Measurements from ENCODE around the gene BCAP29.
"Not testable (repeated sequence)": the region's sequence is repeated elsewhere in the genome, so short reads cannot be mapped to it uniquely, and the experiment has no call there.

The BCAP29 gene

DNA sequence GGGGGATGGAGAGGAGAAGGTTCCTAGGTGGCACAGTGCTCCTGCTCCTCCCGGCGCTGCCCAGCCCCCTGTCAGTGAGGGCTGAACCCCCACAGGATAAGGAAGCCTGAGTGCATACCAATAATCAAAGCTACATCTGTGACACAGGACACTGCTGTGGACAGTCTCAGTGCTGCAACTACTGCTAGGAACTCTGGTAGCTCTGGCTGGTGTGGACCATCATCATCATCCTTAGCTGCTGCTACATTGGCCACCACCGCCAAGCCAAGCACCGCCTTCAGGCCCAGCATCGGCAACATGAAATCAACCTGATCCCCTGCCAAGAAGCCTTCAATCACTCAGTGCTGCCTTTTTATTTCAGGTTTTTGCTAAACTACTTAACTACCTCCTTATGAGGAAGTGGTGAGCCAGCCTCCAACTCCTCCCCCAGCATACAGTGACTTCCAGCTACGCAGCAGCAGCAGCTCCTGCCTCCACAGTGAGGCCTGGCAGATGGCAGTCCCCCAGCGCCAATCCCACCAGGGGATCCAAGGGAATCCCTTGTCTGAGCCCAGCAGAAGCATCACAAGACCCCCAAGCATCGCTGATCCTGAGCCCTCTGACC lies 48.5 kb downstream of the BCAP29 start:
- DNase-seq, result no peak

DNA sequence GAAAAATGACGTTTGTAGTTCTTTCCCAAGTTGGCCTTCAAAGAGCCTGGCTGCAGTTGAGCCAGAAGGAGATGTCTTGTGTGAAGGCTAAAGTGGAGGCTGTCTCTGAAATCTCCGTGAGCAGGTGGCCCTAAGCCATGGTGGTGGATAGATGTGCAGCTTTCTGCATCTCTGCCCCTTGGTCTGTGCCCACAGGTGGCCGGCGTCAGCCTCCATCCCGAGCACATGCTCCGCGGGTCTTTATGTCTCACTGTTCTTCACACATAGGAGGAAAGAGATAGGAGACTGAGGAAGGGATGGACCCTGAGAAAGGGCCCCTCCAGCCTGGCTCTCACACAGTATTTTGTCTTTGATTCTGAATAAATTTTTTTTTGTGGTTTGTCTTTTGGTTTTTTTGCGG lies 50.3 kb downstream of the BCAP29 start:
- DNase-seq, result no peak

DNA sequence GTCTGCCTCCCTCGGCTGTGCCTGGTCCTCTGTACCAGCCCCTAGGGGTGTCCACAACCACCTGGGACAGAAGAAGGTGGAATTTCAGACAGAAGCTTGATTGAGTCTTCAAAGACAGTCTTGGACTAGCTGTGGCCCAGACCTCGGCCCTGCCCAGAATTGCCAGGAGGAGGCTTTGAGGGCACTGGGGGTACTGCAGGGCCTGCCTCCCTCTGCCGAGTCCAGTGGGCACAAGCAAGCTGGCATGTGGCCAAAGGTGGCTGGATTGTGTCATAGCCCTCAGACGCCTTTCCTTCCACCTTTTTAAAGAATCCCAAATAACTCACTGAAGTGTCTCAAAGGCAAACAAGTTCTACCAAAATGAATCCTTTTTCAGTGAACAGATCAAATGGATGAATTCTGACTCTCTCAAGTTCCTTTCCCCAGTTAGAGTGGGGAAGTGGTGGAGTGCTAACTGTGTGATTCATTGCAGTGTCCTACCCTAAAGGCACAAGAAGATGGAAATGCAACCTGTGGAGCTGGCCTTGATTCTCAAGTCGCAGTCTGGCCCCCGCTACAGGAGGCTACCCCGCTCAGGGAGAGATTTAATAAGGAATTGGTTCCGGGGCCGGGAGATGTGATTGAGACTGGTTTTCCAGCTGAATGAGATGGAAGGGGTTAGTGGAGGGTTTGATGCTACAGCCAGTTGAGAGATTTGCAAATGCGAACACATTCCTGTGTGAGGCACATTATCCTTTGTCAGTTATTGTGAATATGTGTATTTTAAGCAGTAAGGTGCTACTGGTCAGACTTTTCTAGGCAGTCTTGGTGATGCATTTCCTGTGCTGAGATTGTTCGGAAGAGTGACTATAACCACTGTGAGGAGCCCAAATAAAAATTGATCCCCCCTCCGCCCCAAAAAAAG lies 51.8 kb downstream of the BCAP29 start:
- no peak for DNase-seq

DNA sequence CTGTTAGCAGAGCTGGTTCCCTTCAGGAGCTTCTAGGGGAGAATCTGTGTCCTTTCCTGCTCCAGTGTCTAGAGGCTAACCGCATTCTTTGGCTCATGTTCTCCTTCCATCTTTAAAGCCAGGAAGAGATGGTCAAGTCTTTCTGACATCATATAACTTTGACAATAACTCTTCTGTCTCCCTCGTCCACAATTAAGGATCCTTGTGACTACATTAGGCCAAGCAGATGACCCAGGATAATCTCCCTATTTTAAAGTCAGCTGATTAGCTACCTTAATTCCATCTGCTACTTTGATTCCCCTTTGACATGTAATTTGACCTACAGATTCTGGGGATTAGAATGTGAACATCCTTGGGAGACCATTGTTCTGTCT lies 52.4 kb downstream of the BCAP29 start:
- DNase-seq, result no peak

DNA sequence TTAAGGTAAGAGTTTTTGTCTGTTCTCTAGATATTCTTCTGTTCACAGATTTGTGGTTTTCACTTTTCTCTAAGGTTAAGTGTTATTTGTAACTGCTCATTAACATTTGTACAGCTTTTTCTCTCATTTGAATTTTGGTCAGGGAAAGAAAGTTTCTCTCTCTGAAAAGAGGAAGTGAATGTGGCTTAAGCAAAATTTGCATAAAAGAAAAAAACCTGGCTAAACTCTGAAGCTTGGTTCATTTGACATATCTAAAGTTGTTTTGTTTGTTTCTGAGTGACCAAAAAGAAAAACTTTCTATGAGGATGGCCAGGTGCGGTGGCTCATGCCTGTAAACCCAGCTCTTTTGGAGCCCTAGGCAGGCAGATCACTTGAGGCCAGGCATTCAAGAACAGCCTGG lies 58.5 kb downstream of the BCAP29 start:
- DNase-seq, result no peak

DNA sequence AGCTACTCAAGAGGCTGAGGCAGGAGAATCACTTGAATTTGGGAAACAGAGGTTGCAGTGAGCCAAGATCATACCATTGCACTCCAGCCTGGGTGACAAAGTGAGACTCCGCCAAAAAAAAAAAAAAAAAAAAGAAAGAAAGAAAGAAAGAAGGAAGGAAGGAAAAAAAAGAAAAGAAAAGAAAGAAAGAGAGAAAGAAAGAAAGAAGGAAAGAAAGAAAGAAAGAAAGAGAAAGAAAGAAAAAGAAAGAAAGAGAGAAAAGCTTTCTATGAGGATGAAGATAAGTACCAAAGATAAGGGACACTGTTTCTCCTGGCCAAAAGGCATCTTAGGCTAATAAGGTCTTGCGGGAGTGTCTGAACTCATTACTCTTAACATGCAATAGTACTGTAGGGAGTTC lies 59.0 kb downstream of the BCAP29 start:
- DNase-seq, result not testable (repeated sequence)

DNA sequence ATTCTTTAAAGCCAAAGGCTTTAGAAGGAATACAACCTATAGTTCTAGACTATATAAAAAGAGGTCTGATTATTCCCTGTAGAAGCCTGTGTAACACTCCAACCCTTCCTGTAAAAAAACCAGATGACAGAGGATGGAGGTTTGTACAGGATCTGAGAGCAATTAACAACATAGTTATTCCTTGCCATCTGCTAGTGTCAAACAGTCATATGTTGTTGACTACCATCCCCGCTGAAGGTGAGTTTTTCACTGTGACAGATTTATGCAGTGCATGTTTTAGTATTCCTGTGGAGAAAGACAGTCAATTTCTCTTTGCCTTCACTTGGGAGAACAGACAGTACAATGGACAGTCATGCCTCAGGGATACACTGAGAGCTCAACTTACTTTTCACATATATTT lies 61.6 kb downstream of the BCAP29 start:
- no peak for DNase-seq

DNA sequence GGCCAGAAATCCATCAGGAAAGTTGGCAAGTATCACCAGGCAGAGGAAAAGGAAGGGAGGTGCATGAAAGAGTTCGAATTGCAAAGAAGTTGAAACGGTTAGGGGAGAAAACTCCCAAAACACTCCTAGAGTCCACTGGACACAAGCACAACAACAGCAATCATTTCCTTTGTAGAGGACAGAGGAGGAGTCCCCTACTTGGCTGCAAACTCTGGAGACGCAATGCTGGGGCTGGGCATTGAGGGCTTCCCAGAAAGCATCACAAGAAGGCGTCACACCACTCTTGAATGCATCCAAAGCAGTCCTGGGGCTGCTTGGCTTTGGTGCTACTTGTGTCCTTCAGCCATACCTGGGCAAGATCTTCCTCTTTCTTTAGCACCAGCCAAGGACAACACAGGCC lies 62.5 kb downstream of the BCAP29 start:
- DNase-seq, result no peak

DNA sequence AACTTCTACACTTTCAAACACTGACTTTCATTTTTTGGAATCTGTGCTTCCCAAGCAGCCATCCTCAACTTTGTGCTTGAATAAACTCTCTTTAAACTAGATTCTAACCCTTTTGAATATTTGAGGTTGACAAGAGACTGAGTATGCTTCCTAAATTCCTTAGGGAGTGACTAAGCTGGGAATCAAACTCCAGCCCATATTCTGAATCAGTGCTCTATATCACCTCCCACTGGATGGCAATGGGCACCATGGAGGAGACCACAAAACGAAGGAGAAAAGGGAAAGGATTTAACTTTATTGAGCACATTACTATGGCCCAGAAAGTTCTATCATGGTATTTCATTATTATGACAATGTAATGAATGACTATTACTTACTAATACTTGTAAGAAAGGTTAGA lies 63.4 kb downstream of the BCAP29 start:
- no peak for DNase-seq

DNA sequence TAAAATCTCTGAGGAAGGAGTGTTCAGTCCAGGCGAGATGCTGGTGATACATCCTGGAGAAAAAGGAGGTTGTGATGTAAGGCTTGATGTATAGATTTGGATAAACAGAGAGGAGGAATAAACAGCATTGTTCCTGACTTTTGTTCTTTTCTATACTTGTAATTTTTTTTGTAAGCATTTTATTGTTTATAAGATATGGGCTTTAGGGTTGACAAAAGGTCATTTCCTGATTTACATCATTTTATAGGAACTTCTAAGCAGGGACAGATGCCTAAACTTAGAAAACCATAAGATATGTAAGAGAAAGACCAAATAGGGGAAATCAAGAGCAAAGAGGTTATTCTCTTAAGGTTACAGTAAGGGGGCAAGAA lies 63.9 kb downstream of the BCAP29 start:
- no peak for DNase-seq

DNA sequence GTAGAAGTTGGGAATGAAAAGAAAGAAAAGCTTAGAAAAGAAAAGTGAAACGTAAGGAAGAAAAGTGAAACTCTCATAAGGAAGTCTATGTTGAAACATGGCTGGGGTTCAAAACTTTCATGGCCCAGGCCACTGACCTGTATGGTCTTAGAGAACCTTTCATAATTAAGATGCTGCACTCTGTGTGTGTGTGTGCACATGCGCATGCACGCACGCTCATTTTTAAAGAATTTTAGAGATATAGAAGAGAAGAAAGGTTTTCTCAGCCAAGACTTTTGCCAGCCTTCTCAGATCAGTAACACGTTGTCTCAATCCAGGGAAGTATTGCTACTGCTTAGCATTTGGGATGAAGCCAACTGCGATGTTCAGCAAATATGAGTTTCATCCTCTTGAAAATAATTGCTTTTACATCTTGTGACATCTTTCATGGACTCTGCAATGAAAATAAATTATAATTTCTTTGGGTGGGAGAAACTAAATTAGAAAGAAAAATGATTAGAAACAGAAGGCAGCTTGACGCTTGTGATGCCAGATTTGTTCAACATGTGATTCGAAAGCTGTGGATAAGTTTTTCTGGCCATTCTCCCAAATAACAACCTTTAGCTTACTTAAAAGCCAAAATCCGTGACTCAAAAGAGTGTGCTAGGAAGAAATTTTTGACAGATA lies 64.4 kb downstream of the BCAP29 start:
- no peak for DNase-seq

DNA sequence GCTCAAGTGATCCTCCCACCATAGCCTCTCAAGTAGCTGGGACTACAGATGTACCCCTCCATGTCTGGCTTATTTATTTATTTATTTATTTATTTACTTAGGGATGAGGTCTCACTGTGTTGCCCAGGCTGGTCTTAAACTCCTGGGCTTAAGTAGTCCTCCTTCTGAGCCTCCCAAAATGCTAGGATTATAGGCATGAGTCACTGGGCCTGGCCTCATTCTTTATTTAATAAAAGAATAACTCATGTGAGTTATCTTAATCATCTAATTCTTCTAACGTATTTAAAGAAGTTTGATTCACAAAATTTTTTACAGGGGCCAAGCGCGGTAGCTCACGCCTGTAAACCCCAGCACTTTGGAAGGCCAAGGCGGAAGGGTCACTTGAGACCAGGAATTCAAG lies 72.6 kb downstream of the BCAP29 start:
- DNase-seq, result no peak

DNA sequence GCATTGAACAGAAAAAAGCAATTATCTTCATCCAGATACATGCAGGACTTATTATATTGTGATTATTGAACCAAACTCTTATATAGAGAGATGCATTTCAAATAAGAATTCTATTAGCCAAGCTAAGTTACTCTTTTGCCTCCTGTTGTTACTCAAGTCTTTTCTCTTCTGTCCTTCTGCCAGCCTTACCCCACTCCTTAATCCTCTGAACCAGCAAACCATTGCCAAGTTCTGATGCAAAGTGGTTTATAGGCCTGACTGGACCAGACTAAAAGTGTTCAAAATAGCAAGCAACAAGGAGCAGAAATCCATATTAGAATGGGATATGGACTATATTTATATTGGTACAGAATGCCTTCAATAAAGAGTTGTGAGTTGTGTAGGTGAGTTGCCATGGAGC lies 78.4 kb downstream of the BCAP29 start:
- no peak for DNase-seq

DNA sequence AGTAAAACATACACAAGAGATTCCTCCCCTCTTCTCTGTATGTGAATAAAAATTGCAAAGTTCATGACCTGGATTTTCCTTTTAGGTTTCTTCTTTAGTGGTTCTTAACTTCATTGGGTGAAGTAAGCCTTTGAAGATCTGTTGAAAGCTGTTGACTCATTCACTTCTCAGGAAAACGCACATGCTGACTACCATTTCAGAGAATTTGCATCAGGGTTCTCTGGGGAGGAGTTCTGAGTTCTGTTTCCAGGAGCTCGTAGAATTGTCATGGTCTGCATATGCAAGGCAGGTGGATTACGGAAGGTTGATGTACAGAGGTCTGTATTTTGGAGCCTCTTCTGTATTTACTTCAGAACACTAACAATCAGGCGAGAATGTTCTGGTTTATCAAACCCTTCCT lies 79.6 kb downstream of the BCAP29 start:
- peak; percentile 46 for DNase-seq

DNA sequence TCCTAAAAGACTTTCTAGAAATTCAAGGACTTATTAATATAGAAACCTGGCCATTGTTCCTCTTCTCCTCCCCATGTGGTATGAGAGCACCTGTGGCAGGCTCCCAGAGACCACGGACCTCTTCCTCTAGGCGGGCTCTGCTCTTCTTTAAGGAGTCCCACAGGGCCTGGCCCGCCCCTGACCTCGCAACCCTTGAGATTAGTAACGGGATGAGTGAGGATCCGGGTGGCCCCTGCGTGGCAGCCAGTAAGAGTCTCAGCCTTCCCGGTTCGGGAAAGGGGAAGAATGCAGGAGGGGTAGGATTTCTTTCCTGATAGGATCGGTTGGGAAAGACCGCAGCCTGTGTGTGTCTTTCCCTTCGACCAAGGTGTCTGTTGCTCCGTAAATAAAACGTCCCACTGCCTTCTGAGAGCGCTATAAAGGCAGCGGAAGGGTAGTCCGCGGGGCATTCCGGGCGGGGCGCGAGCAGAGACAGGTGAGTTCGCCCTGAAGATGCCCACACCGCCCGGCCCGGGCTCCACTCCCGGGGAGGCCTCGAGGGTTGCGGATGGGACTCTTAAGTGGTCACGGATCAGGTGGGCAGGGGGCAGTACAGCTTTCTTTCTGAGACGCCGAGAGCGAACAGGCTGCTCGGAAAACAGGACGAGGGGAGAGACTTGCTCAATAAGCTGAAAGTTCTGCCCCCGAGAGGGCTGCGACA lies 80.5 kb downstream of the BCAP29 start, which contains the start of gene SLC26A4:
SLC26A4 (plus strand) TSS at position 448 of the 700 bp plus-strand sequence. CDS start 814 bp downstream, outside the sequence.
- DNase-seq, result peak; percentile 22

DNA sequence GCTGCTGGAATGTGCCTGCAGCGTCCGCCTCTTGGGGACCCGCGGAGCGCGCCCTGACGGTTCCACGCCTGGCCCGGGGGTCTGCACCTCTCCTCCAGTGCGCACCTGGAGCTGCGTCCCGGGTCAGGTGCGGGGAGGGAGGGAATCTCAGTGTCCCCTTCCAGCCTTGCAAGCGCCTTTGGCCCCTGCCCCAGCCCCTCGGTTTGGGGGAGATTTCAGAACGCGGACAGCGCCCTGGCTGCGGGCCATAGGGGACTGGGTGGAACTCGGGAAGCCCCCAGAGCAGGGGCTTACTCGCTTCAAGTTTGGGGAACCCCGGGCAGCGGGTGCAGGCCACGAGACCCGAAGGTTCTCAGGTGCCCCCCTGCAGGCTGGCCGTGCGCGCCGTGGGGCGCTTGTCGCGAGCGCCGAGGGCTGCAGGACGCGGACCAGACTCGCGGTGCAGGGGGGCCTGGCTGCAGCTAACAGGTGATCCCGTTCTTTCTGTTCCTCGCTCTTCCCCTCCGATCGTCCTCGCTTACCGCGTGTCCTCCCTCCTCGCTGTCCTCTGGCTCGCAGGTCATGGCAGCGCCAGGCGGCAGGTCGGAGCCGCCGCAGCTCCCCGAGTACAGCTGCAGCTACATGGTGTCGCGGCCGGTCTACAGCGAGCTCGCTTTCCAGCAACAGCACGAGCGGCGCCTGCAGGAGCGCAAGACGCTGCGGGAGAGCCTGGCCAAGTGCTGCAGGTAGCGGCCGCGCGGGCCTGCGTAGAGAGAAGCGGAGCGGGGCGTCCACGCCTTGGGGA lies 81.2 kb downstream of the BCAP29 start:
- no peak for DNase-seq

DNA sequence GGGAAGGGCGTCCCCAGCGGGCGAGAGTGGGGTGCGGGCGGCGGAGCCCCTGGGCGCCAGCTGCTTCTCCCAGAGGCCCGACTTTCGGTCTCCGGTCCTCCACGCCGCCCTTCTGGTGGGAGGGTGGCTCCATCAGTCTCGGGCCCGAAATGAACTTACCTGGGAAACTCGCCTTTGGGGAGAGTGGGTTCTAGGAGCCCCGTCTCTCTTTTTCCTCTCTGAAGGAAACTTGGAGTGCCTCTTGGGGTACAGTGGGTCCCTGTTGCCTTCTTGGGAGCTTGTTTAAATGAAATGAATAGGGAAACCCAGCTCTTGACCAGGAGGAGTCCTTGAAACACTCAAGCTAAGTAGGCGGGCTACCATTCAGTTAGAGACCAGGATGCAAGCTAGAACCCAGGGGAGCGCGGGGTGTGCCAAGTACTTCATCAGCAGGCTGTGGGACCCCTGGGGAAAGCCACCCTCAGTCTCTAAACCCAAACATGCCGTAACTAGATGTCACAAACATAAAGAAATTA lies 81.9 kb downstream of the BCAP29 start:
- no peak for DNase-seq

DNA sequence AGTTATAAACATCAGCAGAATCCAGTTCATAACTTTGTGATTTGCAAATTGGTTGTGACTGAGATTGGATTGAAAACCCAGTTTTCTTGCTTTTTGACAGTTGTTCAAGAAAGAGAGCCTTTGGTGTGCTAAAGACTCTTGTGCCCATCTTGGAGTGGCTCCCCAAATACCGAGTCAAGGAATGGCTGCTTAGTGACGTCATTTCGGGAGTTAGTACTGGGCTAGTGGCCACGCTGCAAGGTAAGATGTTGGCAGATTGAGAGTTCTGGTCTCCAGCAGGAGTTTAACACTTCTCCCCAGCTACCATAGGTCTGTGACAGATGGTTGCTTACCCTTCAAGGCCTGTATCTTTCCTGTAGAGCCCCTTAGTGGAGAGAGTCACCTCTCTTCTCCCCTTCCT lies 83.2 kb downstream of the BCAP29 start:
- DNase-seq, result no peak

DNA sequence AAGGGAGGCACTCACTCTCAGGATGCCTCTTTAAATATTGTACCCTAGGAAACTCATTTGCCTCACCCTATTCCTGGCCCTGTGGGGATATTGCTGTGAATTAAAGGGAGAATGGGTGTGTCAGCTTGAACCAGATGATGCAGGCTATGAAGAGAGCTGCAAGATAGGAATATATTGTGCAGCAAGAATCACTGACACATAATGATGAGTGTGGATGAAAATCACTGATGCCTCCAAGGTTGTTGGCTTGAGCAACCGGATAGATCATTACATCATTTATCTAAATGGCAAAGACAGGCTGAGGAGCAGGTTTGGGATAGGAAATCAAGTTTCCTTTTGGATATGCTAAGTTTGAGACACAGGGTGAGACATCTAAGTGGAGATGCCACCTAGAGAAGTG lies 86.7 kb downstream of the BCAP29 start:
- no peak for DNase-seq

DNA sequence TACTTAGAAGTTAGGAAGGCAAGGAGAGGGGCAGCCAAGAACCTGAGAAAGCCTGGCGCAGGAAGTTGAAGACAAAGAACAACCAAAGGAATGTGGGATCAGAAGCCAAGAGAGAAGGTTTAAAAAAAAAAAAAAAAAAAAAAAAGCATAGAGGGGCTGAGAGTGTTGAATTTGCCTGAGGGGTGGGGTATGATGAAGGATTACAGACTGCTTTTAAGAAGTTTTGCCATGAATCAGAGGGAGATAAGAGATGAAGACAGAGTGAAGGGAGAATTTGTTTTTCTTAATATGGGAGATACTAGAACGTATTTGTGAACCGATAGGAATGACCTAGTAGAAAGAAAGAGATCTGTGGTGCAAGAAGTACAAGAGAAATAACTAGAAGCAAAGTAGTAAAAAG lies 87.3 kb downstream of the BCAP29 start:
- no peak for DNase-seq

DNA sequence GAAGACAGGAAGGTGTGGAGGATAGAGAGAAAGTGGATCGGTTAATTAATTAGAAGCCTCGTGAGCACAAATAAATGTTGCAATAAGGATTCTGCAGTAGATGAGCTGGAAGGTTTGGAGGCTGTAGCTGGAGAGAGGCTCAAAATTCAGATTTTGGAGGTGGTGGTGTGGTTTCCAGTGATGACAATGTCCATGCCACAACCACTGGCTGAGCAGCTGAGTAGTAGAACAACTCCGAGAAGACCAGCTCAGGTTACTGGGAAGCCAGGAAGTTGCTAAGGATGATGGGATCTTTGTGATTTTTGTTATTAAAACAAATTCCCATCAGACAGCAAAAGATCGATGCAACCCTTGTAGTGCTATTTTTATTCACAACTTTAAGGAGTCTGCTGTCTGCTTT lies 88.2 kb downstream of the BCAP29 start:
- no peak for DNase-seq

Measured in NK-92 treated with Interleukin-12 subunit alpha and Interleukin-12 subunit beta, amount 100 ng/mL, for 24 hours (cell line).